Loucy (cell line): ENCODE results near the gene RPS16.
A peak's percentile ranks its signal among the peaks of the same experiment; 100 is the strongest.

Experiments used
- H2AFZ ChIP-seq: fragments of 200-600 bp; sonication (generic); 2 replicates; pipeline ENCODE4 v1.6.0; 2016; ENCODE audit warnings: antibody characterized with exemption, mild to moderate bottlenecking, low read length, moderate library complexity
- H3F3A ChIP-seq: fragments of 200-600 bp; 2 replicates; pipeline ENCODE4 v1.6.0; 2016; ENCODE audit warnings: antibody characterized with exemption, low read depth, mild to moderate bottlenecking
- H3K27me3 ChIP-seq: fragments of 200-600 bp; sonication (generic); 2 replicates; pipeline ENCODE4 v1.6.1; 2014; ENCODE audit warnings: low read length, mild to moderate bottlenecking; ENCODE audit not compliant: insufficient read depth, poor library complexity, severe bottlenecking
- H3K36me3 ChIP-seq: fragments of 200-600 bp; sonication (generic); 2 replicates; pipeline ENCODE4 v1.6.1; 2016; ENCODE audit warnings: low read length; ENCODE audit not compliant: insufficient read depth
- H3K4me1 ChIP-seq: fragments of 200-600 bp; sonication (generic); 2 replicates; pipeline ENCODE4 v1.5.1; 2014; ENCODE audit warnings: low read length, mild to moderate bottlenecking; ENCODE audit not compliant: insufficient read depth, poor library complexity, severe bottlenecking
- H3K4me2 ChIP-seq: fragments of 200-600 bp; sonication (generic); 2 replicates; pipeline ENCODE4 v1.6.0; 2014; ENCODE audit warnings: antibody characterized with exemption, low read length, low read depth, mild to moderate bottlenecking; ENCODE audit not compliant: poor library complexity, severe bottlenecking
- H3K4me3 ChIP-seq: fragments of 200-600 bp; sonication (generic); 2 replicates; pipeline ENCODE4 v1.5.1; 2014; ENCODE audit warnings: low read length, mild to moderate bottlenecking, mixed read lengths; ENCODE audit not compliant: poor library complexity, severe bottlenecking
- H3K79me2 ChIP-seq: fragments of 200-600 bp; sonication (generic); 2 replicates; pipeline ENCODE4 v1.6.1; 2014; ENCODE audit warnings: low read length; ENCODE audit not compliant: insufficient read depth
- H3K9ac ChIP-seq: fragments of 200-600 bp; sonication (generic); 2 replicates; pipeline ENCODE4 v1.6.0; 2014; ENCODE audit warnings: mild to moderate bottlenecking, low read depth, low read length, moderate library complexity; ENCODE audit not compliant: poor library complexity, severe bottlenecking
- H3K9me2 ChIP-seq: fragments of 200-600 bp; sonication (generic); replicated peaks from 2 replicates; pipeline ENCODE4 v1.6.1; 2016; ENCODE audit warnings: low read depth, low read length, mixed read lengths
- H3K9me3 ChIP-seq: fragments of 200-600 bp; sonication (generic); 2 replicates; pipeline ENCODE4 v1.6.1; 2014; ENCODE audit warnings: mild to moderate bottlenecking, antibody characterized with exemption, low read length, low read depth; ENCODE audit not compliant: insufficient read depth
- H4K20me1 ChIP-seq: fragments of 200-600 bp; sonication (generic); 2 replicates; pipeline ENCODE4 v1.6.0; 2014; ENCODE audit warnings: antibody characterized with exemption, low read length, mild to moderate bottlenecking; ENCODE audit not compliant: insufficient read depth, poor library complexity, severe bottlenecking
- CTCF ChIP-seq: fragments of 200-600 bp; sonication (generic); conservative IDR thresholded peaks from 2 replicates; pipeline ENCODE4 v1.5.1; 2014; ENCODE audit warnings: mild to moderate bottlenecking, antibody characterized with exemption, low read length
- EZH2phosphoT487 ChIP-seq: fragments of 200-600 bp; IDR thresholded peaks from 2 replicates; pipeline ENCODE4 v1.6.1; 2018; ENCODE audit warnings: antibody characterized with exemption, mild to moderate bottlenecking, moderate library complexity, borderline replicate concordance

The RPS16 gene

GRCh38 chr19:39436350-39436716 lies 584 bp upstream of the RPS16 start:
- no peaks in the 10 kb centered on the region for H3F3A ChIP-seq
- H3K9ac ChIP-seq, result peak overlapping the region; percentile 100
- peak overlapping the region; percentile 100 for H3K4me3 ChIP-seq
- peak overlapping the region; percentile 28; the same call in 1 of the 2 replicates for H2AFZ ChIP-seq
- H3K4me1 ChIP-seq, result peaks cover 24% of the 10 kb centered on the region
- H3K79me2 ChIP-seq, result peaks cover 43% of the 10 kb centered on the region
- H4K20me1 ChIP-seq, result peaks cover 35% of the 10 kb centered on the region
- no peak for TF ChIP-seq EZH2phosphoT487
- TF ChIP-seq CTCF, result no peak
- H3K27me3 ChIP-seq, result peaks cover 5% of the 10 kb centered on the region
- peak overlapping the region; percentile 78 for H3K4me2 ChIP-seq
- no peaks in the 10 kb centered on the region for H3K9me3 ChIP-seq
- H3K9me2 ChIP-seq, result no peaks in the 10 kb centered on the region
- H3K36me3 ChIP-seq, result peaks cover 30% of the 10 kb centered on the region

GRCh38 chr19:39434123-39435076 lies 1.3 kb downstream of the RPS16 start:
- Histone ChIP-seq H3K4me3 (peak overlapping the region; percentile 100), H2AFZ (no peak overlapping the region), H3K9me3 (no peaks in the 10 kb centered on the region), H3K79me2 (peaks cover 43% of the 10 kb centered on the region), H3K9ac (peak overlapping the region; percentile 100), H4K20me1 (peaks cover 35% of the 10 kb centered on the region), H3K9me2 (no peaks in the 10 kb centered on the region), H3K4me1 (peaks cover 24% of the 10 kb centered on the region), H3K4me2 (peak overlapping the region; percentile 92), H3F3A (no peaks in the 10 kb centered on the region), H3K27me3 (peaks cover 5% of the 10 kb centered on the region), H3K36me3 (peaks cover 30% of the 10 kb centered on the region)
- no peak for TF ChIP-seq EZH2phosphoT487
- no peak for TF ChIP-seq CTCF

- H3K4me1 ChIP-seq, result peaks cover 24% of the 10 kb centered on the region
These were observed 2.2 kb downstream of the RPS16 start for GRCh38 chr19:39433480-39434079.

More at GRCh38 chr19:39433480-39434079, 2.2 kb downstream of the RPS16 start:
- no peaks in the 10 kb centered on the region for H3K9me3 ChIP-seq
- no peak overlapping the region for H2AFZ ChIP-seq
- TF ChIP-seq EZH2phosphoT487 (no peak), CTCF (no peak)
- peak overlapping the region; percentile 100 for H3K4me3 ChIP-seq
- H3K36me3 ChIP-seq, result peaks cover 30% of the 10 kb centered on the region
- H3K4me2 ChIP-seq, result peak overlapping the region; percentile 92
- H3K79me2 ChIP-seq, result peaks cover 43% of the 10 kb centered on the region
- no peaks in the 10 kb centered on the region for H3F3A ChIP-seq
- H3K9me2 ChIP-seq, result no peaks in the 10 kb centered on the region
- peaks cover 35% of the 10 kb centered on the region for H4K20me1 ChIP-seq
- H3K9ac ChIP-seq, result peak overlapping the region; percentile 100
- peaks cover 5% of the 10 kb centered on the region for H3K27me3 ChIP-seq
